ENCODE measurements around the gene DIP2C.

GRCh38 chr10:633279-634245 lies 55.9 kb downstream of the DIP2C start:
- TF ChIP-seq CTCF (IDR thresholded peaks at IDR 0.05; ENCODE audit: borderline replicate concordance, extremely low read depth, low read length, poor library complexity, severe bottlenecking) (no peak), EZH2 (IDR thresholded peaks at IDR 0.05; ENCODE audit: borderline replicate concordance, low read depth, low read length, severe bottlenecking) (no peak)

Measured in DND-41 (cell line).